ENCODE measurements around the gene PGAP3.

The PGAP3 gene

GRCh38 chr17:39627712-39628516 lies 59.9 kb downstream of the PGAP3 start:
- Histone ChIP-seq H3K27me3 (peaks cover 33% of the 10 kb centered on the region), H3K36me3 (no peaks in the 10 kb centered on the region), H3K4me1 (no peaks in the 10 kb centered on the region), H3K4me3 (ENCODE audit: low read depth, low read length) (no peak overlapping the region), H3K9me3 (no peaks in the 10 kb centered on the region)
- no peak for TF ChIP-seq CTCF (IDR thresholded peaks at IDR 0.05; ENCODE audit: low read depth, low read length)
- no peak for DNase-seq

- Histone ChIP-seq H3K27me3 (peaks cover 33% of the 10 kb centered on the region), H3K36me3 (no peaks in the 10 kb centered on the region), H3K9me3 (no peaks in the 10 kb centered on the region), H3K4me3 (ENCODE audit: low read depth, low read length) (no peak overlapping the region), H3K4me1 (no peaks in the 10 kb centered on the region)
- no peak for DNase-seq
- no peak for TF ChIP-seq CTCF (IDR thresholded peaks at IDR 0.05; ENCODE audit: low read depth, low read length)
Observed at GRCh38 chr17:39627047-39627711, 60.7 kb downstream of the PGAP3 start.

GRCh38 chr17:39626171-39627046 lies 61.4 kb downstream of the PGAP3 start, which contains the start of gene PPP1R1B:
Gene PPP1R1B (plus strand): TSS chr17:39626952. CDS start chr17:39627393, 441 bp downstream.
- Histone ChIP-seq H3K4me1 (no peaks in the 10 kb centered on the region), H3K9me3 (no peaks in the 10 kb centered on the region), H3K36me3 (no peaks in the 10 kb centered on the region), H3K4me3 (ENCODE audit: low read depth, low read length) (no peak within 1 kb of the TSS), H3K27me3 (peaks cover 33% of the 10 kb centered on the region)
- no peak for TF ChIP-seq CTCF (IDR thresholded peaks at IDR 0.05; ENCODE audit: low read depth, low read length)
- no peak for DNase-seq

GRCh38 chr17:39625198-39625785 lies 62.6 kb downstream of the PGAP3 start:
- H3K4me1 ChIP-seq = no peaks in the 10 kb centered on the region
- TF ChIP-seq CTCF (IDR thresholded peaks at IDR 0.05; ENCODE audit: low read depth, low read length) = no peak

GRCh38 chr17:39624313-39624712 lies 63.5 kb downstream of the PGAP3 start:
- H3K9me3 ChIP-seq = no peaks in the 10 kb centered on the region
- H3K36me3 ChIP-seq = no peaks in the 10 kb centered on the region
- no peak for DNase-seq
- no peak for TF ChIP-seq CTCF (IDR thresholded peaks at IDR 0.05; ENCODE audit: low read depth, low read length)
- no peaks in the 10 kb centered on the region for H3K4me1 ChIP-seq
- no peak overlapping the region for H3K4me3 ChIP-seq (ENCODE audit: low read depth, low read length)
- peaks cover 26% of the 10 kb centered on the region for H3K27me3 ChIP-seq

More at GRCh38 chr17:39625198-39625785, 62.6 kb downstream of the PGAP3 start:
- H3K9me3 ChIP-seq = no peaks in the 10 kb centered on the region
- no peak overlapping the region for H3K4me3 ChIP-seq (ENCODE audit: low read depth, low read length)
- peaks cover 31% of the 10 kb centered on the region for H3K27me3 ChIP-seq
- no peak for DNase-seq
- no peaks in the 10 kb centered on the region for H3K36me3 ChIP-seq
